Bronchial epithelial cell (primary cell): ENCODE measurements around the gene WNK2. TPM values are rescaled to one million over a fixed set of nuclear protein-coding genes. Genes with fewer than 3 reads are reported as not detected.

Experiments used
- DNase-seq: peaks from one replicate; pipeline ENCODE4 v3.0.0-alpha.2; 2010; ENCODE audit warnings: low read depth
- FAIRE-seq: peaks from 2 replicates; lab custom pipeline; 2011; peaks lifted over from hg19 to GRCh38; lab: Jason Lieb, UNC
- H3K27me3 ChIP-seq: 2 replicates; pipeline ENCODE4 v1.5.1; 2011; ENCODE audit warnings: low read length; ENCODE audit not compliant: control insufficient read depth, insufficient read depth
- H3K36me3 ChIP-seq: 2 replicates; pipeline ENCODE4 v1.5.1; 2011; ENCODE audit warnings: low read length; ENCODE audit not compliant: control insufficient read depth, insufficient read depth
- H3K4me3 ChIP-seq: 2 replicates; pipeline ENCODE4 v1.5.1; 2011; ENCODE audit warnings: mild to moderate bottlenecking, low read depth, low read length, control low read depth
- total RNA-seq: library from RNA; depleted of rRNA; stranded (reverse); fragments of >200 nt; gene quantifications from 2 replicates; pipeline ENCODE4 v1.2.1, GENCODE V29; 2014
- TF ChIP-seq, protein P1 (sequence below): IDR thresholded peaks from 2 replicates; pipeline ENCODE4 v1.5.1; 2011; ENCODE audit warnings: mild to moderate bottlenecking, moderate library complexity, low read length, control low read depth, inconsistent platforms; ENCODE audit not compliant: insufficient read depth, severe bottlenecking

WNK2 gene
- total RNA-seq, 1 donor from 2014 or later, result under 0.01 TPM

DNA sequence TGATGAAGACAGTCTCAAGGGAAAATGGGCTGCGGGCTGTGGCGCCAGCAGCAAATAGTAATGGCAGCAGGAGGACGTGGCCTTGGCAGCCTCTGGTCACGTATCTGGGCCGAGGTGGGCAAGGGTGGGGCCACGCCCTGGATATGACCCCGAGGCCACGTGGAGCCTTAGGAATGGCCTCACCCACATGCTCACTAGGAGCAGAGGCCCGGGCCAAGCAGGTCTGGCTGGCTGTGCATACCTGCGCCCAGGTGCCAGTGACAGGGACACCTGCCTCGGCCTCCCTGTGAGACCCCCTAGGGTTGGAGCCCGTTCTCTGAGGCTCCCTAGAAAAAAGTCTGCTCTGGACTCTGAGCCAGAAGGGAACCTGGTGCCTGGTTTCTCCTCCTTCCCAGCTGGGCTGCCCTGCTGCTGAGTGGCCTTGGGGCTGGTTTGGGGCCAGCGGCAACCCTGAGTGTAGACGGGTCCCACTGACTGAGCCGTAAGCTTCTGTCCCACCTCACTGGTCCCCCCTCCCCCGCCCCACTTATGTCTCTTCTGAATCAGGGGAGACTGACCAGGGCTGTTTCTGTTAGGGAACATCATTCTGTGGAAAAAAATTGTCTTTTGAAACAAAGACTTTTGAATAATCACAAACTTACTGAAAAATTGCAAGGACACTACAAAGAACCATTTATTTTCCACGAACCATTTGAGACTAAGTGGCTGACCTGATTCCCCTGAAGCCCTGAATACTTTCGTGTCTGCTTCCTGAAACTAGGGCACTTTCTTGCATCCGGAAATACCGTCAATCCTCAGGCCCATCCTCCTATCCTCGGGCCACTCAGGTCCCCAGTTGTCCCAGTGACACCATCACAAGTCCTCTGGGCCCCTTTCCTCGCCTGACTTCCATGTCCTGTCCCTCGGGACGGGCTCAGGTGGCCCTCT lies 60.8 kb downstream of the WNK2 start:
- FAIRE-seq (no peak), DNase-seq (no peak)
- TF ChIP-seq, protein P1, sequence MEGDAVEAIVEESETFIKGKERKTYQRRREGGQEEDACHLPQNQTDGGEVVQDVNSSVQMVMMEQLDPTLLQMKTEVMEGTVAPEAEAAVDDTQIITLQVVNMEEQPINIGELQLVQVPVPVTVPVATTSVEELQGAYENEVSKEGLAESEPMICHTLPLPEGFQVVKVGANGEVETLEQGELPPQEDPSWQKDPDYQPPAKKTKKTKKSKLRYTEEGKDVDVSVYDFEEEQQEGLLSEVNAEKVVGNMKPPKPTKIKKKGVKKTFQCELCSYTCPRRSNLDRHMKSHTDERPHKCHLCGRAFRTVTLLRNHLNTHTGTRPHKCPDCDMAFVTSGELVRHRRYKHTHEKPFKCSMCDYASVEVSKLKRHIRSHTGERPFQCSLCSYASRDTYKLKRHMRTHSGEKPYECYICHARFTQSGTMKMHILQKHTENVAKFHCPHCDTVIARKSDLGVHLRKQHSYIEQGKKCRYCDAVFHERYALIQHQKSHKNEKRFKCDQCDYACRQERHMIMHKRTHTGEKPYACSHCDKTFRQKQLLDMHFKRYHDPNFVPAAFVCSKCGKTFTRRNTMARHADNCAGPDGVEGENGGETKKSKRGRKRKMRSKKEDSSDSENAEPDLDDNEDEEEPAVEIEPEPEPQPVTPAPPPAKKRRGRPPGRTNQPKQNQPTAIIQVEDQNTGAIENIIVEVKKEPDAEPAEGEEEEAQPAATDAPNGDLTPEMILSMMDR, result no peak
- H3K27me3 ChIP-seq, result no peaks in the 10 kb centered on the region
- no peaks in the 10 kb centered on the region for H3K36me3 ChIP-seq
- no peak overlapping the region for H3K4me3 ChIP-seq

DNA sequence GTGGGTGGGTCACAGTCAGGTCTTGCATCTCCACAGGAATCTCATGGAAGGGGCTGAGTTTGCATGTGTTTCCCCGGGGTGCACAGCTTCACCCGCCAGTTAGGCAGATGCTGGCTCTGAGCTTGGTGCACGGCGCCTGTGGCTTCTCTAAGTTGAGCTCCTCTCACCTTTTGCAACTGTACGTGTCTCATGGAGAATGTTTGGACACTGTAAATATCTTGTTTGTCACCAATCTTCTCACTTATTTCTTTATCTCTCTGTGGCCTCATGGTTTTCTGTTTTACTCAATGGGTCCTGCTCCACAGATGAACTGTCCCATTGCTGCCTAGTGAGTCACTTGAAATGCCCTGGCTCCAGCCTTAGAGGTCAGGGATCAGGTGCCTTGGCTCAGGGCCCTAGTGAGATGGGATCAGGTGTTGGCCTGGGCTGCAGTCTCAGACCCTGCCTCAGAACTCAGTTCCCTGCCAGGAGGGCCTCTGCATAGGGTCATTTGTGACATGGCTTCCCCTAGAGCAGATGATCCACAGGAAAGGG lies 61.6 kb downstream of the WNK2 start:
- TF ChIP-seq, protein P1, result no peak
- DNase-seq, result no peak
- no peak for FAIRE-seq
- H3K36me3 ChIP-seq, result no peaks in the 10 kb centered on the region
- H3K4me3 ChIP-seq, result no peak overlapping the region
- no peaks in the 10 kb centered on the region for H3K27me3 ChIP-seq

DNA sequence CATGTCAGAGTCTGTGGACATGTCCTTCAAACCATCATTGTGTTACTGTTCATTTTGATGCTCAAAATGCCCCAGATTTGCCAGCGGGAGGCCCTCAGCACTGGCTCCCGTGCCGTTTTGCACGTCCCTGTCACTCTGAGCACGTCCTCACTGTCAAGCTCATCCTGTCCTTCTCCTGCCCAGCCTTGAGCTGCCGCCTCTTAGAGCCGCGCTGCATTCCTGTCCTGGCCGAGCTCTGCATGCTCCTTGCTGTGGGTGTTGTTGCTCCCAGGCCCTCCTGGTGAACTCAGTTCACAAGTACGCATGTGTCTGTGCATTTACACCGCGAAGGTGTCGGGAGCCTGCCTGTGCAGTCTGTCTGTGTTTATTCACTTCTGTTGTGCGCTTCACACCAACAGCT lies 62.2 kb downstream of the WNK2 start:
- FAIRE-seq (no peak), DNase-seq (no peak)
- H3K27me3 ChIP-seq, result no peaks in the 10 kb centered on the region
- H3K36me3 ChIP-seq, result no peaks in the 10 kb centered on the region
- no peak overlapping the region for H3K4me3 ChIP-seq
- TF ChIP-seq, protein P1, result no peak

DNA sequence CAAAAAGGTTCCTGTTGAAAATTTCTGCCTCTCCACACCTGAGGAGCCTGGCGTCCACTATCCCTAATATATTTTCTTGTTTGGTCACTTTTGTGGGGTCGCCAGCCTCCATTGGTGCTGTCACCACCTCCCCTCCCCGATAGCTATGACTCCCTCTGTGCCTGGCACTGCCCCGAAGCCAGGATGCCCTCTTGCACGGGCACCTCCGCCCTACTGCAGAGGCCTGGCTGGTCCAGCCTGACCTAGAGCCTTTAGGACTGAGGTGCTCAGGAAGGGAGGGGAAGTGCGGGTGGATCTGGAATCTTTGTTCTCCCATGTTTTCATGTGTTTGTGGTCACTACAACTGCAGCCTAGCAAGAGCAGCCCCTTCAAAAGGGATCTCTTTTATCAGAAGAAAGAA lies 62.6 kb downstream of the WNK2 start:
- DNase-seq, result no peak
- TF ChIP-seq, protein P1, result no peak
- no peaks in the 10 kb centered on the region for H3K36me3 ChIP-seq
- H3K27me3 ChIP-seq, result no peaks in the 10 kb centered on the region
- no peak for FAIRE-seq
- H3K4me3 ChIP-seq, result no peak overlapping the region

DNA sequence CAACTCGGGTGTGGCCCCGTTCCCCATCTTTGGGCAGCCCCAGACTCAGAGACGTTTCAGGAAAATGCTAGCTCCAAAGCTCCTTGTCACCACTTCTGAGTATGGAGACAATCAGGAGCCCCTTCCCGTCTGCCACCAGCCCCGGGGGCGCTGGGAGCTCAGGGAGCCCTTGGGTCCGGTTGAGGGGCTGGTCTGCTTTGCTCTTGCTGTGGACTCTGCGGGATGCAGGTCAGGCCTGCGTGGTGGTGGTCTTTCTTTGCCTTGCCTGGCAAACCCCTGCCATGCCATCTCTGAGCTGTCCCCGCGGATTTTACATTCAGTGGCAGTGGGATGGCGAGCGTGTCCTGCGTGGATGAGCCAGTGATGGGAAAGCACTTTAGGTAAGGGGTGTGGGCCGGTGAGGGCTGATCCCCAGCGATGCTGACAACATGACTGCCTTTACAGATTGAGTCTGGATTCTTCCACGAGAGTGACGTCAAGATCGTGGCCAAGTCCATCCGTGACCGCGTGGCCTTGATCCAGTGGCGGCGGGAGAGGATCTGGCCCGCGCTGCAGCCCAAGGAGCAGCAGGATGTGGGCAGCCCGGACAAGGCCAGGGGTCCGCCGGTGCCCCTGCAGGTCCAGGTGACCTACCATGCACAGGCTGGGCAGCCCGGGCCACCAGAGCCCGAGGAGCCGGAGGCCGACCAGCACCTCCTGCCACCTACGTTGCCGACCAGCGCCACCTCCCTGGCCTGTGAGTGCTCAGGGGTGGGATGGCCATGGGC lies 63.3 kb downstream of the WNK2 start:
- no peak for FAIRE-seq
- H3K4me3 ChIP-seq, result no peak overlapping the region
- H3K27me3 ChIP-seq, result no peaks in the 10 kb centered on the region
- TF ChIP-seq, protein P1, result no peak
- no peaks in the 10 kb centered on the region for H3K36me3 ChIP-seq
- DNase-seq, result no peak
